OCI-LY1 (cell line): ENCODE results near the gene ST8SIA1.

Experiments
- H2AFZ ChIP-seq: fragments of 200-600 bp; sonication (generic), shearing (Covaris generic); 2 replicates; pipeline ENCODE4 v1.6.0; 2014; ENCODE audit warnings: antibody characterized with exemption, mild to moderate bottlenecking, low read length
- H3F3A ChIP-seq: fragments of 200-600 bp; sonication (generic), shearing (Covaris generic); 2 replicates; pipeline ENCODE4 v1.6.0; 2014; ENCODE audit warnings: mild to moderate bottlenecking, antibody characterized with exemption, low read length, moderate library complexity; ENCODE audit not compliant: insufficient read depth
- H3K27ac ChIP-seq: fragments of 200-600 bp; sonication (generic); 2 replicates; pipeline ENCODE4 v1.5.1; 2014; ENCODE audit warnings: low read length, mixed run types, mild to moderate bottlenecking, low read depth; ENCODE audit not compliant: poor library complexity, severe bottlenecking
- H3K27me3 ChIP-seq: fragments of 200-600 bp; sonication (generic); 2 replicates; pipeline ENCODE4 v1.6.0; 2014; ENCODE audit warnings: antibody characterized with exemption, mild to moderate bottlenecking, low read length, moderate library complexity; ENCODE audit not compliant: insufficient read depth
- H3K36me3 ChIP-seq: fragments of 200-600 bp; sonication (generic); 2 replicates; pipeline ENCODE4 v1.6.1; 2014; ENCODE audit warnings: mild to moderate bottlenecking, antibody characterized with exemption, low read length, moderate library complexity, mixed read lengths; ENCODE audit not compliant: insufficient read depth
- H3K4me1 ChIP-seq: fragments of 200-600 bp; sonication (generic); 2 replicates; pipeline ENCODE4 v1.5.1; 2014; ENCODE audit warnings: mild to moderate bottlenecking, low read length, moderate library complexity; ENCODE audit not compliant: insufficient read depth, severe bottlenecking
- H3K4me2 ChIP-seq: fragments of 200-600 bp; sonication (generic), shearing (Covaris generic); 2 replicates; pipeline ENCODE4 v1.6.1; 2014; ENCODE audit warnings: low read length
- H3K4me3 ChIP-seq: fragments of 200-600 bp; sonication (generic); 2 replicates; pipeline ENCODE4 v1.5.1; 2014; ENCODE audit warnings: low read length, low read depth, mild to moderate bottlenecking, mixed read lengths; ENCODE audit not compliant: poor library complexity, severe bottlenecking
- H3K79me2 ChIP-seq: fragments of 200-600 bp; shearing (Covaris generic); 2 replicates; pipeline ENCODE4 v1.6.1; 2016; ENCODE audit warnings: mixed run types, low read length, mixed read lengths; ENCODE audit not compliant: insufficient read depth
- H3K9ac ChIP-seq: fragments of 200-600 bp; sonication (generic), shearing (Covaris generic); 2 replicates; pipeline ENCODE4 v1.6.1; 2014; ENCODE audit warnings: mild to moderate bottlenecking, low read length, mixed read lengths
- H3K9me2 ChIP-seq: fragments of 200-600 bp; sonication (generic), shearing (Covaris generic); 2 replicates; pipeline ENCODE4 v1.6.1; 2014; ENCODE audit warnings: low read depth, mild to moderate bottlenecking, low read length, mixed read lengths
- H3K9me3 ChIP-seq: fragments of 200-600 bp; shearing (Covaris generic); 2 replicates; pipeline ENCODE4 v1.6.1; 2014; ENCODE audit warnings: low read length, mixed read lengths
- H4K20me1 ChIP-seq: fragments of 200-600 bp; sonication (generic), shearing (Covaris generic); 2 replicates; pipeline ENCODE4 v1.6.0; 2016; ENCODE audit warnings: mild to moderate bottlenecking, low read length; ENCODE audit not compliant: insufficient read depth
- EZH2 ChIP-seq: fragments of 200-600 bp; sonication (generic), shearing (Covaris generic); IDR thresholded peaks from 2 replicates; pipeline ENCODE4 v1.8.0; 2017; ENCODE audit warnings: borderline replicate concordance, mixed run types, mild to moderate bottlenecking, antibody characterized with exemption, low read length, moderate library complexity, mixed read lengths
- TF ChIP-seq, protein P1 (sequence below): fragments of 200-600 bp; sonication (generic), shearing (Covaris generic); IDR thresholded peaks from 2 replicates; pipeline ENCODE4 v1.5.1; 2017; ENCODE audit warnings: mild to moderate bottlenecking, antibody characterized with exemption, low read length, moderate library complexity, mixed read lengths

ST8SIA1 gene

DNA sequence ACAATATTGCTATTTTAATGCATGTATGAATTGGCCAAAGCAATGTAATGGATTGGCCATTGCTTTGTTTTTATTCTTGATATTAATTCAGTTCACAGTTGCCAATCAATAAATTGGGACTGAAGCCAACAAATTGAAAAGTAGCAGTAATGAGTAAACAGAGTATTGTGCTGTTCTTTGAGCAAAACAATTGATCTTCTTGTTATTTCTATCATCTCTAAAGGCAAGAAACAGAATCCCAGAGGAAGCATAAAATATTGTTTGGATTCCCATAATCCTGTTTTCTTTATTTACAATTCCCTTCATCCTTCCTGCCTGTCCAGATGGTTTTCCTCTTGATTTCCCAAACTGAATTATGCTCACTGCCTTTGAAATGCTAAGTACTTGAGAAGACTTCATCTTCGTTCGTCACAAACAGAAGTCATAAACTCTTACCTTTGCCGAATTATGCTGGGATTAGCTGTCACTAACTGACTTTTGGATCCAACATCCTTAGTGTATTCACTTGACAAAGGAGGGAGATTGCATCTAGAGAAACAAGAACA lies 85.9 kb downstream of the ST8SIA1 start:
- no peak overlapping the region for H3K9ac ChIP-seq
- H3K4me2 ChIP-seq = no peak overlapping the region
- no peak overlapping the region for H3K27ac ChIP-seq
- H3K4me1 ChIP-seq = no peaks in the 10 kb centered on the region
- H3F3A ChIP-seq = no peaks in the 10 kb centered on the region
- no peak overlapping the region for H3K4me3 ChIP-seq
- no peaks in the 10 kb centered on the region for H4K20me1 ChIP-seq
- no peaks in the 10 kb centered on the region for H3K9me3 ChIP-seq
- TF ChIP-seq EZH2 = no peak
- TF ChIP-seq, protein P1, sequence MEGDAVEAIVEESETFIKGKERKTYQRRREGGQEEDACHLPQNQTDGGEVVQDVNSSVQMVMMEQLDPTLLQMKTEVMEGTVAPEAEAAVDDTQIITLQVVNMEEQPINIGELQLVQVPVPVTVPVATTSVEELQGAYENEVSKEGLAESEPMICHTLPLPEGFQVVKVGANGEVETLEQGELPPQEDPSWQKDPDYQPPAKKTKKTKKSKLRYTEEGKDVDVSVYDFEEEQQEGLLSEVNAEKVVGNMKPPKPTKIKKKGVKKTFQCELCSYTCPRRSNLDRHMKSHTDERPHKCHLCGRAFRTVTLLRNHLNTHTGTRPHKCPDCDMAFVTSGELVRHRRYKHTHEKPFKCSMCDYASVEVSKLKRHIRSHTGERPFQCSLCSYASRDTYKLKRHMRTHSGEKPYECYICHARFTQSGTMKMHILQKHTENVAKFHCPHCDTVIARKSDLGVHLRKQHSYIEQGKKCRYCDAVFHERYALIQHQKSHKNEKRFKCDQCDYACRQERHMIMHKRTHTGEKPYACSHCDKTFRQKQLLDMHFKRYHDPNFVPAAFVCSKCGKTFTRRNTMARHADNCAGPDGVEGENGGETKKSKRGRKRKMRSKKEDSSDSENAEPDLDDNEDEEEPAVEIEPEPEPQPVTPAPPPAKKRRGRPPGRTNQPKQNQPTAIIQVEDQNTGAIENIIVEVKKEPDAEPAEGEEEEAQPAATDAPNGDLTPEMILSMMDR = no peak
- no peaks in the 10 kb centered on the region for H3K27me3 ChIP-seq
- H3K79me2 ChIP-seq = no peaks in the 10 kb centered on the region
- H3K9me2 ChIP-seq = no peaks in the 10 kb centered on the region
- H3K36me3 ChIP-seq = no peaks in the 10 kb centered on the region
- H2AFZ ChIP-seq = no peak overlapping the region

- Histone ChIP-seq H3K36me3 (no peaks in the 10 kb centered on the region), H3K9ac (no peak overlapping the region), H3K4me2 (no peak overlapping the region), H3K4me1 (no peaks in the 10 kb centered on the region), H3K79me2 (no peaks in the 10 kb centered on the region), H3F3A (no peaks in the 10 kb centered on the region), H3K9me2 (no peaks in the 10 kb centered on the region), H3K27me3 (no peaks in the 10 kb centered on the region), H2AFZ (no peak overlapping the region), H3K9me3 (no peaks in the 10 kb centered on the region), H3K27ac (no peak overlapping the region), H3K4me3 (no peak overlapping the region), H4K20me1 (no peaks in the 10 kb centered on the region)
- TF ChIP-seq, protein P1 = no peak
- no peak for TF ChIP-seq EZH2
Measured at GRCh38 chr12:22248121-22248520, 86.4 kb downstream of the ST8SIA1 start.

DNA sequence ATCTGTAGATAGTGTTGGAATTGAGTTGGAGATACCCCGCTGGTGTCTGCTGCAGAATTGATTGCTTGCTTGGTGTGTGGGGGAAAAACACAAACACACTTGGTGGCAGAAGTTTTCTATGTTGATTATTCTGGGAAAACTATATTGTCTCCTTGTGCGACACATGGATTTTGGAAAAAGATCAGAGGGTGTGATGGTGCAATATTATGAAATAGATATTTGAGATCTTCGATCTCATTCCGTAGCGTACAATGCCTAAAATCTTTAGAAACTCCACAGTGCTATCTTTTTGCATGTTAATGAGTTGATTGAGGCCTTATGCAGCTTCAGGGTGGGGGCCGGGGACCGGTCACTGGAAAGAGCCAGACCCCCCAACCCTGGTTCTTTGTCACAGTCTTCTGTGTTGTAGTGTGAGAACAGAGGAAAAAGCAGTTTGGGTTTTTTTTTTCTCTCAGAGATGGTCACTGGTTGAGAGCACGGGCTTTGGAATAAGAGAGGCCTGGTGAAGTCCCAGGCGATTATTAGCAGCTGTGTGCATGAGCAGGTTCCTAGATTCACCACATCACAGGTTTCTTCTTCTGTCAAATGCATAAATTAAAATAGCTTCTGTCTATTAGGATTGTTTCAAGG lies 88.2 kb downstream of the ST8SIA1 start:
- Histone ChIP-seq H3K79me2 (no peaks in the 10 kb centered on the region), H3K27ac (no peak overlapping the region), H3K9me3 (no peaks in the 10 kb centered on the region), H3K27me3 (no peaks in the 10 kb centered on the region), H3F3A (no peaks in the 10 kb centered on the region), H3K36me3 (no peaks in the 10 kb centered on the region), H3K4me3 (no peak overlapping the region), H3K9me2 (no peaks in the 10 kb centered on the region), H3K4me1 (no peaks in the 10 kb centered on the region), H3K9ac (no peak overlapping the region), H2AFZ (no peak overlapping the region), H3K4me2 (no peak overlapping the region), H4K20me1 (no peaks in the 10 kb centered on the region)
- TF ChIP-seq EZH2 = no peak
- TF ChIP-seq, protein P1 = no peak
